Hepatocyte (in vitro differentiated cells): ENCODE results near the gene NTRK3. TPM values are rescaled to one million over a fixed set of nuclear protein-coding genes. Genes with fewer than 3 reads are reported as not detected.
A peak's percentile ranks its signal among the peaks of the same experiment; 100 is the strongest.

Experiments used
- DNase-seq: peaks from one replicate; pipeline ENCODE4 v3.0.0-alpha.2; 2016; ENCODE audit warnings: low spot score
- H2AFZ ChIP-seq: fragments of 200-600 bp; sonication (generic); 2 replicates; pipeline ENCODE4 v1.6.0; 2016; ENCODE audit warnings: antibody characterized with exemption, mild to moderate bottlenecking
- H3K27ac ChIP-seq: fragments of 200-600 bp; sonication (generic); 2 replicates; pipeline ENCODE4 v1.5.1; 2016; ENCODE audit warnings: mild to moderate bottlenecking
- H3K27me3 ChIP-seq: fragments of 200-600 bp; sonication (generic); 2 replicates; pipeline ENCODE4 v1.6.1; 2016
- H3K36me3 ChIP-seq: fragments of 200-600 bp; sonication (generic); replicated peaks from 2 replicates; pipeline ENCODE4 v1.5.1; 2016; ENCODE audit warnings: low read depth; ENCODE audit not compliant: insufficient read depth
- H3K4me1 ChIP-seq: fragments of 200-600 bp; sonication (generic); 2 replicates; pipeline ENCODE4 v1.5.1; 2016; ENCODE audit warnings: mild to moderate bottlenecking, moderate library complexity; ENCODE audit not compliant: insufficient read depth
- H3K4me2 ChIP-seq: fragments of 200-600 bp; sonication (generic); 2 replicates; pipeline ENCODE4 v1.6.0; 2016
- H3K4me3 ChIP-seq: fragments of 200-600 bp; sonication (generic); 2 replicates; pipeline ENCODE4 v1.5.1; 2016; ENCODE audit warnings: mild to moderate bottlenecking
- H3K79me2 ChIP-seq: fragments of 200-600 bp; sonication (generic); 2 replicates; pipeline ENCODE4 v1.6.0; 2017; ENCODE audit warnings: mild to moderate bottlenecking
- H3K9me2 ChIP-seq: fragments of 200-600 bp; sonication (generic); replicated peaks from 2 replicates; pipeline ENCODE4 v1.6.0; 2017; ENCODE audit warnings: mild to moderate bottlenecking; ENCODE audit not compliant: insufficient read depth
- H3K9me3 ChIP-seq: fragments of 200-600 bp; sonication (generic); 2 replicates; pipeline ENCODE4 v1.5.1; 2016; ENCODE audit warnings: low read depth, mild to moderate bottlenecking
- H4K20me1 ChIP-seq: fragments of 200-600 bp; sonication (generic); 2 replicates; pipeline ENCODE4 v1.6.0; 2016; ENCODE audit warnings: mild to moderate bottlenecking; ENCODE audit not compliant: insufficient read depth, poor library complexity, severe bottlenecking
- CTCF ChIP-seq: fragments of 200-600 bp; sonication (generic); IDR thresholded peaks from 2 replicates; pipeline ENCODE4 v1.5.1; 2016; ENCODE audit warnings: antibody characterized with exemption, mild to moderate bottlenecking; ENCODE audit not compliant: poor library complexity
- EZH2 ChIP-seq: fragments of 200-600 bp; sonication (generic); IDR thresholded peaks from 2 replicates; pipeline ENCODE4 v1.6.1; 2016; ENCODE audit warnings: antibody characterized with exemption, mild to moderate bottlenecking, borderline replicate concordance
- EZH2phosphoT487 ChIP-seq: fragments of 200-600 bp; sonication (generic); IDR thresholded peaks from one replicate; pipeline ENCODE4 v1.6.1; 2018; ENCODE audit warnings: antibody characterized with exemption, mild to moderate bottlenecking, low read depth, moderate library complexity; ENCODE audit not compliant: unreplicated experiment, severe bottlenecking
- WGBS: methylation state at CpG from one replicate; pipeline ENCODE4 v1.1.6; 2016; ENCODE audit warnings: low lambda C conversion rate; ENCODE audit errors: missing lambda C conversion rate; 5-methylcytosine and 5-hydroxymethylcytosine counted together
- polyA plus RNA-seq: library from polyadenylated mRNA; unstranded; fragments of >200 nt; fragmentation: Nextera tagmentation; extraction: Ambion mirVana; gene quantifications from 2 replicates; pipeline ENCODE4 v1.2.1, GENCODE V29; 2016
- total RNA-seq: library from RNA; depleted of rRNA; stranded (reverse); fragments of >200 nt; gene quantifications from 2 replicates; pipeline ENCODE4 v1.2.3, GENCODE V29; 2014

The NTRK3 gene
- total and polyA plus RNA-seq, 2 experiments from 2014 or later = 4.9 to 5.6 TPM

- 89% methylated on average over 6 of the region's 6 CpGs for WGBS
- no peak overlapping the region for H3K4me2 ChIP-seq
Measured at GRCh38 chr15:88118035-88118434, 138.5 kb downstream of the NTRK3 start.

GRCh38 chr15:88115486-88116152 lies 140.9 kb downstream of the NTRK3 start:
- Histone ChIP-seq H3K36me3 (no peaks in the 10 kb centered on the region), H3K9me3 (no peaks in the 10 kb centered on the region), H2AFZ (no peak overlapping the region), H3K79me2 (no peaks in the 10 kb centered on the region), H3K4me3 (no peak overlapping the region), H3K9me2 (no peaks in the 10 kb centered on the region), H3K27me3 (no peaks in the 10 kb centered on the region), H3K27ac (no peak overlapping the region), H3K4me1 (no peaks in the 10 kb centered on the region), H4K20me1 (no peaks in the 10 kb centered on the region), H3K4me2 (no peak overlapping the region)
- peak; percentile 18 for DNase-seq
- 67% methylated on average over 12 of the region's 12 CpGs for WGBS
- no peak for TF ChIP-seq EZH2

More at GRCh38 chr15:88118035-88118434, 138.5 kb downstream of the NTRK3 start:
- no peak for DNase-seq
- Histone ChIP-seq H3K4me1 (no peaks in the 10 kb centered on the region), H4K20me1 (no peaks in the 10 kb centered on the region), H3K9me2 (no peaks in the 10 kb centered on the region), H3K36me3 (no peaks in the 10 kb centered on the region), H2AFZ (no peak overlapping the region), H3K27ac (no peak overlapping the region), H3K79me2 (no peaks in the 10 kb centered on the region), H3K4me3 (no peak overlapping the region), H3K27me3 (no peaks in the 10 kb centered on the region), H3K9me3 (no peaks in the 10 kb centered on the region)
- TF ChIP-seq CTCF = no peak
- TF ChIP-seq EZH2 = no peak
- TF ChIP-seq EZH2phosphoT487 = no peak

GRCh38 chr15:88113613-88114308 lies 142.8 kb downstream of the NTRK3 start:
- H3K4me2 ChIP-seq = no peak overlapping the region
- no peaks in the 10 kb centered on the region for H3K27me3 ChIP-seq
- no peaks in the 10 kb centered on the region for H3K4me1 ChIP-seq
- no peak overlapping the region for H3K4me3 ChIP-seq
- no peaks in the 10 kb centered on the region for H3K9me2 ChIP-seq
- DNase-seq = no peak
- H3K36me3 ChIP-seq = no peaks in the 10 kb centered on the region
- no peak overlapping the region for H3K27ac ChIP-seq
- WGBS = 43% methylated on average over 1 of the region's 1 CpG
- no peak overlapping the region for H2AFZ ChIP-seq
- no peaks in the 10 kb centered on the region for H3K79me2 ChIP-seq
- TF ChIP-seq CTCF = no peak
- TF ChIP-seq EZH2phosphoT487 = no peak
- no peak for TF ChIP-seq EZH2
- no peaks in the 10 kb centered on the region for H4K20me1 ChIP-seq
- H3K9me3 ChIP-seq = no peaks in the 10 kb centered on the region

- WGBS = 89% methylated on average over 11 of the region's 12 CpGs
- H3K4me1 ChIP-seq = no peaks in the 10 kb centered on the region
Measured at GRCh38 chr15:88108991-88109390, 147.5 kb downstream of the NTRK3 start.

More at GRCh38 chr15:88108991-88109390, 147.5 kb downstream of the NTRK3 start:
- H3K4me3 ChIP-seq = no peak overlapping the region
- DNase-seq = no peak
- no peaks in the 10 kb centered on the region for H3K9me2 ChIP-seq
- no peaks in the 10 kb centered on the region for H3K79me2 ChIP-seq
- H2AFZ ChIP-seq = no peak overlapping the region
- no peak overlapping the region for H3K27ac ChIP-seq
- no peak overlapping the region for H3K4me2 ChIP-seq
- no peaks in the 10 kb centered on the region for H3K27me3 ChIP-seq
- no peaks in the 10 kb centered on the region for H4K20me1 ChIP-seq
- no peaks in the 10 kb centered on the region for H3K36me3 ChIP-seq
- H3K9me3 ChIP-seq = no peaks in the 10 kb centered on the region
- no peak for TF ChIP-seq CTCF
- TF ChIP-seq EZH2 = no peak
- TF ChIP-seq EZH2phosphoT487 = no peak
